ENCODE measurements around the gene SPANXN5. TPM values are rescaled to one million over a fixed set of nuclear protein-coding genes. Genes with fewer than 3 reads are reported as not detected.
"Not testable (repeated sequence)": the region's sequence is repeated elsewhere in the genome, so short reads cannot be mapped to it uniquely, and the experiment has no call there.

SPANXN5 gene
- total RNA-seq, result not detected

GRCh38 chrX:52797327-52797726, at the start of gene SPANXN5:
Gene SPANXN5, minus strand, starts transcription at chrX:52797427. Its CDS starts 79 bp downstream, at chrX:52797348.
- not testable (repeated sequence) for H3K27ac ChIP-seq, DNase-seq, H3K36me3 ChIP-seq, H3K9me3 ChIP-seq, H3K4me1 ChIP-seq, H3K4me3 ChIP-seq, H3K27me3 ChIP-seq

- not testable (repeated sequence) for H3K27ac ChIP-seq, H3K9me3 ChIP-seq, H3K4me3 ChIP-seq, H3K4me1 ChIP-seq, H3K27me3 ChIP-seq, H3K36me3 ChIP-seq, DNase-seq
Observed at GRCh38 chrX:52843619-52844018, 46.4 kb upstream of the SPANXN5 start.

GRCh38 chrX:52839137-52839536, 41.9 kb upstream of the SPANXN5 start:
- H3K36me3 ChIP-seq, result no peaks in the 10 kb centered on the region
- DNase-seq, result no peak
- H3K27me3 ChIP-seq, result no peaks in the 10 kb centered on the region
- no peaks in the 10 kb centered on the region for H3K4me1 ChIP-seq
- TF ChIP-seq CTCF (IDR thresholded peaks at IDR 0.05), result no peak
- TF ChIP-seq POLR2A (IDR thresholded peaks at IDR 0.05), result no peak
- H3K27ac ChIP-seq, result no peak overlapping the region
- no peaks in the 10 kb centered on the region for H3K9me3 ChIP-seq
- no peak overlapping the region for H3K4me3 ChIP-seq

- Histone ChIP-seq H3K36me3 (no peaks in the 10 kb centered on the region), H3K9me3 (no peaks in the 10 kb centered on the region), H3K27ac (no peak overlapping the region), H3K27me3 (no peaks in the 10 kb centered on the region), H3K4me1 (no peaks in the 10 kb centered on the region), H3K4me3 (no peak overlapping the region)
- no peak for DNase-seq
- TF ChIP-seq POLR2A (IDR thresholded peaks at IDR 0.05) (no peak), CTCF (IDR thresholded peaks at IDR 0.05) (no peak)
Observed at GRCh38 chrX:52830551-52830950, 33.3 kb upstream of the SPANXN5 start.

GRCh38 chrX:52824608-52825007, 27.4 kb upstream of the SPANXN5 start:
- no peak for DNase-seq
- H3K27ac ChIP-seq, result no peak overlapping the region
- TF ChIP-seq CTCF (IDR thresholded peaks at IDR 0.05) (no peak), POLR2A (IDR thresholded peaks at IDR 0.05) (no peak)
- no peaks in the 10 kb centered on the region for H3K27me3 ChIP-seq
- H3K36me3 ChIP-seq, result no peaks in the 10 kb centered on the region
- no peaks in the 10 kb centered on the region for H3K9me3 ChIP-seq
- no peaks in the 10 kb centered on the region for H3K4me1 ChIP-seq
- H3K4me3 ChIP-seq, result no peak overlapping the region

- Histone ChIP-seq H3K27ac (no peak overlapping the region), H3K4me3 (no peak overlapping the region), H3K27me3 (no peaks in the 10 kb centered on the region), H3K36me3 (no peaks in the 10 kb centered on the region), H3K4me1 (no peaks in the 10 kb centered on the region), H3K9me3 (no peaks in the 10 kb centered on the region)
- TF ChIP-seq POLR2A (IDR thresholded peaks at IDR 0.05), result no peak
- TF ChIP-seq CTCF (IDR thresholded peaks at IDR 0.05), result no peak
- no peak for DNase-seq
Observed at GRCh38 chrX:52821079-52821760, 24.0 kb upstream of the SPANXN5 start.

GRCh38 chrX:52819788-52820187, 22.6 kb upstream of the SPANXN5 start:
- Histone ChIP-seq H3K27me3 (no peaks in the 10 kb centered on the region), H3K9me3 (no peaks in the 10 kb centered on the region), H3K27ac (no peak overlapping the region), H3K4me1 (no peaks in the 10 kb centered on the region), H3K4me3 (no peak overlapping the region), H3K36me3 (no peaks in the 10 kb centered on the region)
- TF ChIP-seq CTCF (IDR thresholded peaks at IDR 0.05) (no peak), POLR2A (IDR thresholded peaks at IDR 0.05) (no peak)
- DNase-seq, result no peak

Measured in Peyer's patch (tissue), 4 donors.